SU-DHL-6 (cell line): Measurements from ENCODE around the gene NBEA.

Experiments used
- CTCF ChIP-seq: fragments of 200-600 bp; sonication (generic); IDR thresholded peaks from one replicate; pipeline ENCODE4 v1.5.1; 2017; ENCODE audit warnings: antibody characterized with exemption, mild to moderate bottlenecking, low read length, moderate library complexity; ENCODE audit not compliant: insufficient read depth, poor library complexity, severe bottlenecking
- EZH2phosphoT487 ChIP-seq: fragments of 200-600 bp; sonication (generic), shearing (Covaris generic); conservative IDR thresholded peaks from 2 replicates; pipeline ENCODE4 v1.6.1; 2018; ENCODE audit warnings: mild to moderate bottlenecking, antibody characterized with exemption, low read length, moderate library complexity, mixed read lengths

GRCh38 chr13:35496006-35496405 is 553.9 kb downstream of the NBEA start:
- TF ChIP-seq CTCF (no peak), EZH2phosphoT487 (no peak)
